Fibroblast of skin of abdomen (primary cell): Measurements from ENCODE around the gene EIF5AL1.

Experiments
- DNase-seq: peaks from one replicate; pipeline ENCODE4 v3.0.0-alpha.2; 2013

Gene EIF5AL1

DNA sequence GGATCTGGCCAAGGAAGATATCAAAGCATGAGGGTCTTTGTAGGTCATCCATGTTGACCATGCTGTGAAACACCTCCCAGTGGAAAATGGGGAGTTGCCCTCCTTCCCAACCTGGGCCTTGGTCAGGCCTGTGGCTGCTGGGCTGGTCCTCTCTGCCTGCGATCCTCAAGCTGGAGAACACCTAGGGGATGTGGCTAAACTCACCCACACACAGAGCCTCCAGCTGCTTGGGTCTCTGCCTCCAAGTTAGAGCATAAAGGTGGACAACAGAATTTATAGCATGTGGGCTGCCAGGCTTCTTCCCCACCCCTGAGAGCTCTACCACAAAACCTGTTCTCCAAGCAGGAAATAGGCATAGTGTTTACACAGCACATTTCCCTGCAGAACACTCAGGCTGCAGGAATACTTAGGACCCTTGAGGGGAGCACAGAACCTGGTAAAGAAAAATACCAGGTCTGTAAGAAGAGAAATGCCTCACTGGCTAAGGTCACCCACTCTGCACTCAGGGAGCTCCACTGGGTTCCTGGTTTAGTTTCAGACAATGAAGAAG lies 47.9 kb downstream of the EIF5AL1 start, which contains the start of gene SFTPA2:
TSS of gene SFTPA2 (minus strand) at position 248 of the 550 bp plus-strand sequence. CDS start 924 bp downstream, outside the sequence.
- no peak for DNase-seq

DNA sequence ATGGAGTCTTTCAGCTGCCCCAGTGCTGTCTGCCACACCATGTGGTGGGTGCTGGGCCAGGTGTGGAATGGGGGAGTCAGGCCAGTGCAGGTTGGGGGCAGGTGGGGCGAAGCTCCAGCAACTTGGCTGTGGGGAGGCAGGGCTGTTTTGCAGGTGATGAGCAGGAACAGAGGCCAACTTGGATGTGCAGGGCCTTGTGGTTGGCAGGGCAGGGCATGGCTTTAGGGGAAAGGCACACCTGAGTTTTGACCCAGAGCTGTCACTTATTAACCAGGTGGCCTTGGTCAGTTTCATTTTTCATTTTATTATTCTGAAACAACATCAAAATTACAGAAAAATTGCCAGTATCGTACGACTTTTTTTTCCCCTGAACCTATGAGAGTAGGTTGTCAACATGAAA lies 48.9 kb downstream of the EIF5AL1 start:
- no peak for DNase-seq

DNA sequence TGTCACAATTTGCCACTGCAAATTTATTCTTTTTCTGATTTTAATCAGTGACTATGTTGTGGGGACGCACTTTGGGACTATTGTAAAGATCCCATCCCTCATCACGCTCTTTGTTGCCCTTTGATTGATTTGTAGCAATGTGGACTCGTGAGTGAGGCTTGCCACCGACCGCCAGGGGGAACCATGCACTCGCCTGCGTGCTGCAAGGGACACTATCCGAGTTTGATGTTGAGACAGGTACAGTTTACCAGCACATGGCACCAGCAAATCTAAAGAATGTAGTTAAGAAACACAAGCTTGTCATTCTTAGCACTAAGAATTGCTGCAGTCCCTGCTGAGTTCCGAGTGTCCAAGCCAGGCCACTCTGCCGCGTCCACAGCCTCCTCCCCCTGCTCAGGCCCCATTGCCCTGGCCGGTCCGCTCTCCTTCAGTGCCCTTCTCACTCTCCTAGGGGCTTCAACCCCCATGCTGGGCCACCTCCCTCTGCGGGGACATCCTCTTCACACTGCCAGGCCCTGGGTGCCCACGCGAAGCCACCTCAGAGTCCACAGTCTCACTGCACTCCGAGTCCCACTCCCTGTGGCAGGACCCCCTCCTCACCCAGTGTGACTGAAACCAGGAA lies 49.9 kb downstream of the EIF5AL1 start:
- DNase-seq = peak; percentile 51

DNA sequence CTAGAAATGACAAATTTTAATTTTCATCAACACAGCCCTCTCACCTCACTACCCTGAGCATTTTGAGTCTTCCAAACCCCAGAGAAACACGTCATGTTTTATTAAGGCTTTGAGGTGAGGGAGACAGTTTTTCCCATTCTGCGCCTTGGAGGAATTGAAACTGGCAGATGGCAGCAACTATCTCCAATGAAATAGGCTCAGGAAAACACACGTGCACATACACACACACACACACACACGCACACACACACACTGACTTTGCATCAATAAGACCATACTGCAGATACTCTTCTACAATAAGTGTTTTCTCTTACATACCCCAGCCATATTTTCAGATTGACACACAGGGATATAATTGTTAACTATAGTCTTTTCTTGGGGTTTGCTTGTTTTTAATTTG lies 51.1 kb downstream of the EIF5AL1 start:
- DNase-seq = no peak
